Gastroesophageal sphincter (tissue), 3 donors: ENCODE results near the gene UNK.
"Not testable (repeated sequence)": the region's sequence is repeated elsewhere in the genome, so short reads cannot be mapped to it uniquely, and the experiment has no call there.

ENCODE experiments used
- CTCF ChIP-seq, 4 experiments: fragments of 200-600 bp in 2 of 4; fragments of 450-650 bp in 2 of 4; sonication (generic) in 1 of 4; IDR thresholded peaks; one replicate each; pipeline ENCODE4 v1.5.1; 2017 to 2019; ENCODE audit warnings: antibody characterized with exemption in 4 of 4, mild to moderate bottlenecking in 2 of 4, moderate library complexity in 2 of 4
- POLR2A ChIP-seq, 2 donors: fragments of 450-650 bp; IDR thresholded peaks; one replicate each; pipeline ENCODE4 v1.6.1; 2017; ENCODE audit warnings: antibody characterized with exemption in 2 of 2, mild to moderate bottlenecking in 2 of 2, moderate library complexity in 1 of 2
- POLR2AphosphoS5 ChIP-seq: sonication (generic); formaldehyde crosslinking; IDR thresholded peaks from one replicate; pipeline ENCODE4 v1.6.1; 2017; ENCODE audit warnings: antibody characterized with exemption

- TF ChIP-seq CTCF (IDR thresholded peaks at IDR 0.05); POLR2AphosphoS5; POLR2A (IDR thresholded peaks at IDR 0.05): not testable (repeated sequence)
These were observed 85.6 kb downstream of the UNK start for GRCh38 chr17:75870228-75870627.
